Stimulated activated CD4-positive, alpha-beta T cell treated with anti-CD3 and anti-CD28 coated beads, Interleukin-2, amount 100 ng/mL, for 48 hours (primary cell): ENCODE data around the gene CBFA2T3.
"Not testable (repeated sequence)": the region's sequence is repeated elsewhere in the genome, so short reads cannot be mapped to it uniquely, and the experiment has no call there.

Experiments used
- DNase-seq, 2 donors: peaks; one replicate each; pipeline ENCODE4 v3.0.0-alpha.2; 2020

Gene CBFA2T3

GRCh38 chr16:88977018-88977811 is at the start of gene CBFA2T3:
TSS of gene CBFA2T3 (minus strand) at chr16:88977207. CDS start at chr16:88976807, 400 bp downstream.
- no peak for DNase-seq

GRCh38 chr16:89026121-89026612 is 49.2 kb upstream of the CBFA2T3 start:
- DNase-seq = peak; percentile 41

- no peak for DNase-seq
These were observed 48.6 kb upstream of the CBFA2T3 start for GRCh38 chr16:89025636-89026035.

GRCh38 chr16:89024546-89025060 is 47.6 kb upstream of the CBFA2T3 start:
- DNase-seq = no peak

- DNase-seq = no peak
These were observed 46.9 kb upstream of the CBFA2T3 start for GRCh38 chr16:89023621-89024511.

GRCh38 chr16:89023151-89023551 is 46.1 kb upstream of the CBFA2T3 start:
- DNase-seq = no peak

GRCh38 chr16:89022051-89022836 is 45.2 kb upstream of the CBFA2T3 start:
- DNase-seq = no peak

- DNase-seq = no peak
These were observed 44.1 kb upstream of the CBFA2T3 start for GRCh38 chr16:89020925-89021595.

GRCh38 chr16:89020068-89020924 is 43.3 kb upstream of the CBFA2T3 start:
- no peak for DNase-seq

- no peak for DNase-seq
These were observed 42.5 kb upstream of the CBFA2T3 start for GRCh38 chr16:89019511-89019910.

GRCh38 chr16:89018282-89019158 is 41.5 kb upstream of the CBFA2T3 start:
- DNase-seq = no peak

- no peak for DNase-seq
These were observed 40.7 kb upstream of the CBFA2T3 start for GRCh38 chr16:89017543-89018281.

- not testable (repeated sequence) for DNase-seq
These were observed 39.6 kb upstream of the CBFA2T3 start for GRCh38 chr16:89016561-89016960.

- DNase-seq = no peak
These were observed 38.4 kb upstream of the CBFA2T3 start for GRCh38 chr16:89015271-89015859.

- no peak for DNase-seq
These were observed 37.6 kb upstream of the CBFA2T3 start for GRCh38 chr16:89014403-89015230.

- DNase-seq = no peak
These were observed 36.8 kb upstream of the CBFA2T3 start for GRCh38 chr16:89013692-89014402.

GRCh38 chr16:89013111-89013510 is 36.1 kb upstream of the CBFA2T3 start:
- no peak for DNase-seq
